Measurements from ENCODE around the gene FOXC1.

FOXC1 gene

GRCh38 chr6:1630771-1631217, 21.1 kb downstream of the FOXC1 start:
- TF ChIP-seq, protein P1, sequence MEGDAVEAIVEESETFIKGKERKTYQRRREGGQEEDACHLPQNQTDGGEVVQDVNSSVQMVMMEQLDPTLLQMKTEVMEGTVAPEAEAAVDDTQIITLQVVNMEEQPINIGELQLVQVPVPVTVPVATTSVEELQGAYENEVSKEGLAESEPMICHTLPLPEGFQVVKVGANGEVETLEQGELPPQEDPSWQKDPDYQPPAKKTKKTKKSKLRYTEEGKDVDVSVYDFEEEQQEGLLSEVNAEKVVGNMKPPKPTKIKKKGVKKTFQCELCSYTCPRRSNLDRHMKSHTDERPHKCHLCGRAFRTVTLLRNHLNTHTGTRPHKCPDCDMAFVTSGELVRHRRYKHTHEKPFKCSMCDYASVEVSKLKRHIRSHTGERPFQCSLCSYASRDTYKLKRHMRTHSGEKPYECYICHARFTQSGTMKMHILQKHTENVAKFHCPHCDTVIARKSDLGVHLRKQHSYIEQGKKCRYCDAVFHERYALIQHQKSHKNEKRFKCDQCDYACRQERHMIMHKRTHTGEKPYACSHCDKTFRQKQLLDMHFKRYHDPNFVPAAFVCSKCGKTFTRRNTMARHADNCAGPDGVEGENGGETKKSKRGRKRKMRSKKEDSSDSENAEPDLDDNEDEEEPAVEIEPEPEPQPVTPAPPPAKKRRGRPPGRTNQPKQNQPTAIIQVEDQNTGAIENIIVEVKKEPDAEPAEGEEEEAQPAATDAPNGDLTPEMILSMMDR (IDR thresholded peaks at IDR 0.05; ENCODE audit: poor library complexity, severe bottlenecking): no peak
- Histone ChIP-seq H3K36me3 (ENCODE audit: low read depth) (no peaks in the 10 kb centered on the region), H3K4me1 (ENCODE audit: insufficient read depth, poor library complexity, severe bottlenecking) (no peaks in the 10 kb centered on the region), H3K4me3 (ENCODE audit: severe bottlenecking) (no peak overlapping the region), H3K9me3 (ENCODE audit: severe bottlenecking) (no peaks in the 10 kb centered on the region), H3K27ac (ENCODE audit: poor library complexity, severe bottlenecking) (no peak overlapping the region), H3K27me3 (ENCODE audit: insufficient read depth, poor library complexity, severe bottlenecking) (no peaks in the 10 kb centered on the region)
- DNase-seq (ENCODE audit: low spot score): no peak
- no peak for ATAC-seq (ENCODE audit: low read depth)

GRCh38 chr6:1631251-1631650, 21.5 kb downstream of the FOXC1 start:
- Histone ChIP-seq H3K27ac (ENCODE audit: poor library complexity, severe bottlenecking) (no peak overlapping the region), H3K4me1 (ENCODE audit: insufficient read depth, poor library complexity, severe bottlenecking) (no peaks in the 10 kb centered on the region), H3K27me3 (ENCODE audit: insufficient read depth, poor library complexity, severe bottlenecking) (no peaks in the 10 kb centered on the region), H3K4me3 (ENCODE audit: severe bottlenecking) (no peak overlapping the region), H3K36me3 (ENCODE audit: low read depth) (no peaks in the 10 kb centered on the region), H3K9me3 (ENCODE audit: severe bottlenecking) (no peaks in the 10 kb centered on the region)
- TF ChIP-seq, protein P1 (IDR thresholded peaks at IDR 0.05; ENCODE audit: poor library complexity, severe bottlenecking): no peak
- ATAC-seq (ENCODE audit: low read depth) (no peak), DNase-seq (ENCODE audit: low spot score) (no peak)

- TF ChIP-seq, protein P1 (IDR thresholded peaks at IDR 0.05; ENCODE audit: poor library complexity, severe bottlenecking): no peak
- no peak overlapping the region for H3K27ac ChIP-seq (ENCODE audit: poor library complexity, severe bottlenecking)
- no peaks in the 10 kb centered on the region for H3K36me3 ChIP-seq (ENCODE audit: low read depth)
- H3K4me3 ChIP-seq (ENCODE audit: severe bottlenecking): no peak overlapping the region
- no peaks in the 10 kb centered on the region for H3K27me3 ChIP-seq (ENCODE audit: insufficient read depth, poor library complexity, severe bottlenecking)
- H3K4me1 ChIP-seq (ENCODE audit: insufficient read depth, poor library complexity, severe bottlenecking): peaks cover 8% of the 10 kb centered on the region
- H3K9me3 ChIP-seq (ENCODE audit: severe bottlenecking): no peaks in the 10 kb centered on the region
- ATAC-seq (ENCODE audit: low read depth): no peak
- DNase-seq (ENCODE audit: low spot score): no peak
Measured at GRCh38 chr6:1633366-1634021, 23.8 kb downstream of the FOXC1 start.

GRCh38 chr6:1634081-1634480, 24.4 kb downstream of the FOXC1 start:
- DNase-seq (ENCODE audit: low spot score) (no peak), ATAC-seq (ENCODE audit: low read depth) (no peak)
- Histone ChIP-seq H3K36me3 (ENCODE audit: low read depth) (no peaks in the 10 kb centered on the region), H3K4me3 (ENCODE audit: severe bottlenecking) (no peak overlapping the region), H3K27ac (ENCODE audit: poor library complexity, severe bottlenecking) (no peak overlapping the region), H3K9me3 (ENCODE audit: severe bottlenecking) (no peaks in the 10 kb centered on the region), H3K4me1 (ENCODE audit: insufficient read depth, poor library complexity, severe bottlenecking) (peaks cover 8% of the 10 kb centered on the region), H3K27me3 (ENCODE audit: insufficient read depth, poor library complexity, severe bottlenecking) (no peaks in the 10 kb centered on the region)
- TF ChIP-seq, protein P1 (IDR thresholded peaks at IDR 0.05; ENCODE audit: poor library complexity, severe bottlenecking): no peak

- Histone ChIP-seq H3K36me3 (ENCODE audit: low read depth) (no peaks in the 10 kb centered on the region), H3K27ac (ENCODE audit: poor library complexity, severe bottlenecking) (no peak overlapping the region), H3K4me3 (ENCODE audit: severe bottlenecking) (no peak overlapping the region), H3K4me1 (ENCODE audit: insufficient read depth, poor library complexity, severe bottlenecking) (peaks cover 8% of the 10 kb centered on the region), H3K27me3 (ENCODE audit: insufficient read depth, poor library complexity, severe bottlenecking) (no peaks in the 10 kb centered on the region), H3K9me3 (ENCODE audit: severe bottlenecking) (no peaks in the 10 kb centered on the region)
- TF ChIP-seq, protein P1 (IDR thresholded peaks at IDR 0.05; ENCODE audit: poor library complexity, severe bottlenecking): no peak
- ATAC-seq (ENCODE audit: low read depth) (no peak), DNase-seq (ENCODE audit: low spot score) (no peak)
Measured at GRCh38 chr6:1635305-1636010, 25.7 kb downstream of the FOXC1 start.
